ENCODE results near the gene SPNS2.

GRCh38 chr17:4472286-4472685 lies 26.4 kb upstream of the SPNS2 start:
- TF ChIP-seq CTCF (conservative IDR thresholded peaks at IDR 0.05; ENCODE audit: low read length) (no peak), EZH2phosphoT487 (IDR thresholded peaks at IDR 0.05; ENCODE audit: borderline replicate concordance) (no peak)
